ENCODE data around the gene EAPP. TPM values are rescaled to one million over a fixed set of nuclear protein-coding genes. Genes with fewer than 3 reads are reported as not detected.

The EAPP gene
- total RNA-seq, 1 experiment from 2014 or later: 27.2 TPM

- Histone ChIP-seq H3F3A (ENCODE audit: insufficient read depth, low read depth) (peaks cover 20% of the 10 kb centered on the region), H3K27ac (no peak overlapping the region), H3K4me3 (no peak overlapping the region), H2AFZ (no peak overlapping the region), H3K9me2 (ENCODE audit: insufficient read depth) (no peaks in the 10 kb centered on the region), H4K20me1 (ENCODE audit: insufficient read depth) (no peaks in the 10 kb centered on the region), H3K4me2 (no peak overlapping the region), H3K79me2 (ENCODE audit: low read depth) (no peaks in the 10 kb centered on the region), H3K27me3 (ENCODE audit: insufficient read depth, low read depth) (no peaks in the 10 kb centered on the region), H3K36me3 (ENCODE audit: low read depth) (no peaks in the 10 kb centered on the region), H3K4me1 (replicated peaks; ENCODE audit: insufficient read depth) (peaks cover 33% of the 10 kb centered on the region), H3K9me3 (ENCODE audit: insufficient read depth, low read depth) (no peaks in the 10 kb centered on the region)
- DNase-seq: peak; percentile 40 to 48
- BruUV-seq (replicated peaks): no TSS peak
- no peak for TF ChIP-seq EZH2 (IDR thresholded peaks at IDR 0.05; ENCODE audit: low read depth)
- peak; percentile 70 for TF ChIP-seq CTCF (conservative IDR thresholded peaks at IDR 0.05)
- ChIA-PET POLR2A (ENCODE audit: unreplicated experiment) (no interaction called here), CTCF (interaction anchor here (0.6 to 1.0 kb wide), 4 partner anchors 122 to 713 kb away, joined by 3 to 5 read pairs (median 4); no protein-coding TSS in a partner anchor)
- intact Hi-C loops (cut with micrococcal nuclease; ENCODE audit: unreplicated experiment): loop anchor here (1.0 to 5.0 kb wide), 2 partner anchors 72 to 168 kb away; no protein-coding TSS in a partner anchor
These were observed 40.7 kb downstream of the EAPP start for GRCh38 chr14:34498684-34499412.

GRCh38 chr14:34496679-34497513 lies 42.6 kb downstream of the EAPP start:
- peak overlapping the region; percentile 78 for H2AFZ ChIP-seq
- no peaks in the 10 kb centered on the region for H3K9me2 ChIP-seq (ENCODE audit: insufficient read depth)
- peak overlapping the region; percentile 85 for H3K27ac ChIP-seq
- H3K79me2 ChIP-seq (ENCODE audit: low read depth): no peaks in the 10 kb centered on the region
- CTCF ChIA-PET: interaction anchor here (0.6 to 1.3 kb wide), 4 partner anchors 15 to 1931 kb away, joined by 3 to 7 read pairs (median 5); no protein-coding TSS in a partner anchor
- peak; percentile 70 to 89 for DNase-seq
- peaks cover 33% of the 10 kb centered on the region for H3K4me1 ChIP-seq (replicated peaks; ENCODE audit: insufficient read depth)
- POLR2A ChIA-PET (ENCODE audit: unreplicated experiment): interaction anchor here (0.8 kb wide), 1 partner anchor 71 kb away, joined by 9 read pairs; no protein-coding TSS in a partner anchor
- TF ChIP-seq EZH2 (IDR thresholded peaks at IDR 0.05; ENCODE audit: low read depth) (no peak), CTCF (conservative IDR thresholded peaks at IDR 0.05) (no peak; the same call in 1 of the 2 replicates)
- no TSS peak for BruUV-seq (replicated peaks)
- intact Hi-C loops (cut with micrococcal nuclease; ENCODE audit: unreplicated experiment): loop anchor here (2.0 to 5.0 kb wide), 2 partner anchors 36 to 70 kb away; no protein-coding TSS in a partner anchor
- no peaks in the 10 kb centered on the region for H3K27me3 ChIP-seq (ENCODE audit: insufficient read depth, low read depth)
- H3F3A ChIP-seq (ENCODE audit: insufficient read depth, low read depth): peaks cover 20% of the 10 kb centered on the region
- H4K20me1 ChIP-seq (ENCODE audit: insufficient read depth): no peaks in the 10 kb centered on the region
- H3K36me3 ChIP-seq (ENCODE audit: low read depth): no peaks in the 10 kb centered on the region
- H3K4me3 ChIP-seq: peak overlapping the region; percentile 27; the same call in 1 of the 2 replicates
- peak overlapping the region; percentile 71 for H3K4me2 ChIP-seq
- H3K9me3 ChIP-seq (ENCODE audit: insufficient read depth, low read depth): no peaks in the 10 kb centered on the region

GRCh38 chr14:34496007-34496678 lies 43.4 kb downstream of the EAPP start:
- Histone ChIP-seq H3K9me3 (ENCODE audit: insufficient read depth, low read depth) (no peaks in the 10 kb centered on the region), H4K20me1 (ENCODE audit: insufficient read depth) (no peaks in the 10 kb centered on the region), H3K79me2 (ENCODE audit: low read depth) (no peaks in the 10 kb centered on the region), H3K4me3 (no peak overlapping the region; the same call in 1 of the 2 replicates), H2AFZ (no peak overlapping the region), H3K36me3 (ENCODE audit: low read depth) (no peaks in the 10 kb centered on the region), H3F3A (ENCODE audit: insufficient read depth, low read depth) (peaks cover 20% of the 10 kb centered on the region), H3K4me2 (peak overlapping the region; percentile 71), H3K27me3 (ENCODE audit: insufficient read depth, low read depth) (no peaks in the 10 kb centered on the region), H3K4me1 (replicated peaks; ENCODE audit: insufficient read depth) (peaks cover 37% of the 10 kb centered on the region), H3K27ac (peak overlapping the region; percentile 85), H3K9me2 (ENCODE audit: insufficient read depth) (no peaks in the 10 kb centered on the region)
- ChIA-PET CTCF (interaction anchor here (0.7 to 1.3 kb wide), 2 partner anchors 70 to 164 kb away, joined by 4 to 7 read pairs; no protein-coding TSS in a partner anchor), POLR2A (ENCODE audit: unreplicated experiment) (interaction anchor here (0.8 kb wide), 1 partner anchor 70 kb away, joined by 9 read pairs; no protein-coding TSS in a partner anchor)
- DNase-seq: no peak
- no TSS peak for BruUV-seq (replicated peaks)
- TF ChIP-seq EZH2 (IDR thresholded peaks at IDR 0.05; ENCODE audit: low read depth): no peak
- no peak for TF ChIP-seq CTCF (conservative IDR thresholded peaks at IDR 0.05)
- intact Hi-C loops (cut with micrococcal nuclease; ENCODE audit: unreplicated experiment): loop anchor here (2.0 to 5.0 kb wide), 2 partner anchors 35 to 69 kb away; no protein-coding TSS in a partner anchor

All from PC-9 (cell line).